ENCODE results near the gene GABRA5. TPM values are rescaled to one million over a fixed set of nuclear protein-coding genes. Genes with fewer than 3 reads are reported as not detected.

GABRA5 gene
- total RNA-seq, 2 donors from 2014 or later = 3.8 to 4.4 TPM

- Mint-ChIP-seq H3K4me3 (no peak overlapping the region), H3K36me3 (ENCODE audit: low read depth) (peaks cover 3% of the 10 kb centered on the region), H3K27ac (no peak overlapping the region), H3K27me3 (ENCODE audit: insufficient read depth) (peaks cover 3% of the 10 kb centered on the region), H3K9me3 (peaks cover 9% of the 10 kb centered on the region), H3K4me1 (peaks cover 4% of the 10 kb centered on the region)
- WGBS, 2 experiments (ENCODE audit: insufficient coverage in 1 of 2, insufficient read length in 1 of 2) = 79 to 92% methylated on average over 5 to 11 of the region's 11 CpGs
- Histone ChIP-seq H3K4me1 (ENCODE audit: control insufficient read depth, insufficient read depth, low read length) (no peaks in the 10 kb centered on the region), H3K9ac (ENCODE audit: extremely low read depth, low read length, poor library complexity, severe bottlenecking) (no peak overlapping the region), H3K4me3 (ENCODE audit: low read length) (no peak overlapping the region), H3K27me3 (ENCODE audit: control insufficient read depth, insufficient read depth, low read length, poor library complexity, severe bottlenecking) (no peaks in the 10 kb centered on the region), H3K36me3 (ENCODE audit: control insufficient read depth, insufficient read depth, low read length) (no peaks in the 10 kb centered on the region), H3K27ac (ENCODE audit: low read depth, low read length) (no peak overlapping the region), H3K9me3 (ENCODE audit: control insufficient read depth, low read length) (peaks cover 8% of the 10 kb centered on the region)
- no peak for TF ChIP-seq CTCF (conservative IDR thresholded peaks at IDR 0.05)
- DNase-seq = peak; percentile 41
Measured at GRCh38 chr15:26842391-26842790, 24.5 kb upstream of the GABRA5 start.

- Histone ChIP-seq H3K27me3 (ENCODE audit: control insufficient read depth, insufficient read depth, low read length, poor library complexity, severe bottlenecking) (no peaks in the 10 kb centered on the region), H3K9ac (ENCODE audit: extremely low read depth, low read length, poor library complexity, severe bottlenecking) (no peak overlapping the region), H3K9me3 (ENCODE audit: control insufficient read depth, low read length) (no peaks in the 10 kb centered on the region), H3K27ac (ENCODE audit: low read depth, low read length) (no peak overlapping the region), H3K4me1 (ENCODE audit: control insufficient read depth, insufficient read depth, low read length) (no peaks in the 10 kb centered on the region), H3K36me3 (ENCODE audit: control insufficient read depth, insufficient read depth, low read length) (no peaks in the 10 kb centered on the region), H3K4me3 (ENCODE audit: low read length) (no peak overlapping the region)
- Mint-ChIP-seq H3K9me3 (peaks cover 7% of the 10 kb centered on the region), H3K36me3 (ENCODE audit: low read depth) (no peaks in the 10 kb centered on the region), H3K4me3 (no peak overlapping the region), H3K4me1 (peaks cover 4% of the 10 kb centered on the region), H3K27ac (no peak overlapping the region), H3K27me3 (ENCODE audit: insufficient read depth) (no peaks in the 10 kb centered on the region)
- DNase-seq = no peak
- no peak for TF ChIP-seq CTCF (conservative IDR thresholded peaks at IDR 0.05)
Measured at GRCh38 chr15:26844901-26845300, 22.0 kb upstream of the GABRA5 start.

GRCh38 chr15:26848498-26848897 lies 18.4 kb upstream of the GABRA5 start:
- Histone ChIP-seq H3K27ac (ENCODE audit: low read depth, low read length) (no peak overlapping the region), H3K9ac (ENCODE audit: extremely low read depth, low read length, poor library complexity, severe bottlenecking) (no peak overlapping the region), H3K27me3 (ENCODE audit: control insufficient read depth, insufficient read depth, low read length, poor library complexity, severe bottlenecking) (no peaks in the 10 kb centered on the region), H3K9me3 (ENCODE audit: control insufficient read depth, low read length) (no peaks in the 10 kb centered on the region), H3K36me3 (ENCODE audit: control insufficient read depth, insufficient read depth, low read length) (no peaks in the 10 kb centered on the region), H3K4me1 (ENCODE audit: control insufficient read depth, insufficient read depth, low read length) (no peaks in the 10 kb centered on the region), H3K4me3 (ENCODE audit: low read length) (no peak overlapping the region)
- no peak for DNase-seq
- no peaks in the 10 kb centered on the region for H3K36me3 Mint-ChIP-seq (ENCODE audit: low read depth)
- no peaks in the 10 kb centered on the region for H3K27me3 Mint-ChIP-seq (ENCODE audit: insufficient read depth)
- H3K9me3 Mint-ChIP-seq = peaks cover 7% of the 10 kb centered on the region
- no peak overlapping the region for H3K27ac Mint-ChIP-seq
- no peak for TF ChIP-seq CTCF (conservative IDR thresholded peaks at IDR 0.05)
- 91 to 100% methylated on average over 1 of the region's 1 CpG for WGBS, 2 experiments (ENCODE audit: insufficient coverage in 1 of 2, insufficient read length in 1 of 2)
- H3K4me1 Mint-ChIP-seq = no peaks in the 10 kb centered on the region
- H3K4me3 Mint-ChIP-seq = no peak overlapping the region

Data from endodermal cell (in vitro differentiated cells).